ENCODE measurements around the gene WDHD1. TPM values are rescaled to one million over a fixed set of nuclear protein-coding genes. Genes with fewer than 3 reads are reported as not detected.
"Not testable (repeated sequence)": the region's sequence is repeated elsewhere in the genome, so short reads cannot be mapped to it uniquely, and the experiment has no call there.

WDHD1 gene
- polyA plus RNA-seq, 5 donors = 11.8 to 25.4 (median 19.2) TPM

DNA sequence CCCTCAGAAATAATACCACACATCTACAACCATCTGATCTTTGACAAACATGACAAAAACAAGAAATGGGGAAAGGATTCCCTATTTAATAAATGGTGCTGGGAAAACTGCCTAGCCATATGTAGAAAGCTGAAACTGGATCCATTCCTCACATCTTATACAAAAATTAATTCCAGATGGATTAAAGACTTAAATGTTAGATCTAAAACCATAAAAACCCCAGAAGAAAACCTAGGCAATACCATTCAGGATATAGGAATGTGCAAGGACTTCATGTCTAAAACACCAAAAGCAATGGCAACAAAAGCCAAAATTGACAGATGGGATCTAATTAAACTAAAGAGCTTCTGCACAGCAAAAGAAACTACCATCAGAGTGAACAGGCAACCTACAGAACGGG, 74.1 kb downstream of the WDHD1 start:
- DNase-seq = not testable (repeated sequence)

DNA sequence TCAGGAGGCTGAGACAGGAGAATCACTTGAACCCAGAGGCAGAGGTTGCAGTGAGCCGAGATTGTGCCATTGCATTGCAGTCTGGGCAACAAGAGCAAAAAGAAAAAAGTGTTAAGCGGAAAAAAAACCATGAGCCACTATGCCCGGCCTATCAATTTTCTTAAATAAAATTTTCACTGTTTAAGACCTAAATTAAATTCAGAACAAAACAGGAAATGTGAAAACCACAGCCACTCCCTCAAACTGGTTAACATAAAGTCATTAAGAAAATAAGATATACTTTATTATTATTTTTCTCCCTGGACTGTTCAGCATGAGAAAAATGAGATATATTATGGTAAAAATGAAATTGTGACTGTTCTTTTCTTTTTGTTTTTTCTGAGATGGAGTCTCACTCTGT, 79.7 kb downstream of the WDHD1 start:
- DNase-seq = no peak

DNA sequence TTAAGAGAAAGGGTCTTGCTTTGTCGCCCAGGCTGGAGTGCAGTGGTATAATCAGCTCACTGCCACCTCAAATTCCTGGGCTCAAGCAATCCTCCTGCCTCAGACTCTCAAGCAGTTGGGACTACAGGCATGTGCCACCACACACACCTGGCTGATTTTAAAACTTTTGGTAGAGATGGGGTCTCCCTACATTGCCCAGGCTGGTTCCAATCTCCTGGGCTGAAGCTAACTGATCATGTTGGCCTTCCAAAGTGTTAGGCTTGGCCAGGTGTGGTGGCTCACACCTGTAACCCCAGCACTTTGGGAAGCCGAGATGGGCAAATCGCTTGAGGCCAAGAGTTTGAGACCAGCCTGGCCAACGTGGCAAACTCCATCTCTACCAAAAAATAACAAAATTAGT, 80.4 kb downstream of the WDHD1 start:
- DNase-seq = no peak

- DNase-seq = no peak
Measured at GRCh38 chr14:54944737-54945391, 82.0 kb downstream of the WDHD1 start.

DNA sequence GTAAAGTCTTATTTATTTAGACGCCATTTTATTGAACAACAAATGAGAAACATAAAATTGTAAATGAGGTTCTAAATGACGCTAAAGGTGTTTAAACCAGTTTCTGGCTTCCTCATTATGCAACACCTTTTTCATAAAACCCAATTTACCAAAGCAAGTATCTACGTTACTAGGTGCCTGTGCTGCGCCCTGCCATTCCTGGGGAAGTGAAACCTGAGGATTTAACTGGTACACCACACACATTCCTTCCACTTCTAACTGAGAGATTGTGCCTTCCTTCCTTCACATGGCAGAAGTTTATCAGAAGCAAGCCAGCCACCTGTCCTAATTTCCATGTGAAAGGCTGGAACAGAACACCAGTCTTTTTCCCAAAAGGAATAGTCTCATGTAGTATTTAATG, 84.0 kb downstream of the WDHD1 start:
- no peak for DNase-seq

GRCh38 chr14:54936816-54937215, 90.1 kb downstream of the WDHD1 start:
- DNase-seq = no peak

GRCh38 chr14:54935958-54936357, 90.9 kb downstream of the WDHD1 start:
- no peak for DNase-seq

DNA sequence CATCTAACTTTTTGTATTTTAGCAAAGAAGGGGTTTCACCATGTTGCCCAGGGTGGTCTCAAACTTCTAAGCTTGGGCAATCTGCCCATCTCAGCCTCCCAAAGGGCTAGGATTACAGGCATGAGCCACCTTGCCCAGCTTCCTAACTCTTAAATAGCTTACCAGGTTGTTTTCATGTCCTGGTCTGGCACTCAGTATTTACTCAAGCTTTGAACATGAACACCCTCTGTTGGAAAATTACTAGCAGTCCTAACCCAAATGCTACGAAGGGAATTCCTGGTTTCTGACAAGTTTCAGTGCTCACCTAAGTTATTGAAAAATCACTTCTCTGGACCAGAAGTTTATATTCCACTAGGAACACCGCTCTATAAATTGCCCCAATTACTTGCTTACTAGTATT, 91.8 kb downstream of the WDHD1 start:
- no peak for DNase-seq

DNA sequence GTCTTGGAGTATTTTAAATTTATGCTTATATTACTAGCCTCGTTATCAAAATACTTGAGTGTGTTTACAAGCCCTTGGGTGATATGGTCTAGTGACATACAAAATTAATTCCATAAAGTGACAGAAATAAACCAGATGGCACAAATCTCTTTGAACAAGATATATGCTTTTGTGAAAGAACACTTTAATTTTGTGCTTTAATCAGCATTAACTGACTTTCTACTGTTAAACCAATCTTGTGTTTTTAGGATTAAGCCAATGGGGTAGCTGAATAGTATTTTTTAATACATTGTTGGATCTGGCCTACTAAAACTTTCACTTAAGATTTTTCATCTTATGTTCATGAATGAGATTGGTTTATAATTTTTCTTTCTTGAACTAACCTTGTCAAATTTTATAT, 93.9 kb downstream of the WDHD1 start:
- DNase-seq = no peak

- DNase-seq = no peak
Measured at GRCh38 chr14:54931598-54932340, 95.1 kb downstream of the WDHD1 start.

- no peak for DNase-seq
Measured at GRCh38 chr14:54931101-54931500, 95.8 kb downstream of the WDHD1 start.

DNA sequence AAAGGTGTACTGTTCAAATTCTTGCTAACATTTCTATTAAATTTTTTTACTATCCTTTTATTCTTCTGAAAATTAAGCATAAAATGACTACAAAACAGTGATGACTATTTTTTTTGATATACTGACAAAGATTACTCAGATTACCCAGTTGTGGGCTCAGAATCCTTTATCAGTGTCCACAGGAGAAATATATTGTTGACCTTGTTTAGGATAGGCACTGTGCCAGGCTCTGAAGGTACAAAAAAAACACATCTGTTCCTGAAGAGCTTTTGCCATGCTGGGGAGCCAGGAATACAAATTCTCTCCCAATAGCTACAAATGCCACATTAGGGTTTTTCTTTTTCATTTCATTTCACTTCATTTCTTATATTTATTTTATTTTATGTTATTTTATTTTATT, 97.3 kb downstream of the WDHD1 start:
- no peak for DNase-seq

DNA sequence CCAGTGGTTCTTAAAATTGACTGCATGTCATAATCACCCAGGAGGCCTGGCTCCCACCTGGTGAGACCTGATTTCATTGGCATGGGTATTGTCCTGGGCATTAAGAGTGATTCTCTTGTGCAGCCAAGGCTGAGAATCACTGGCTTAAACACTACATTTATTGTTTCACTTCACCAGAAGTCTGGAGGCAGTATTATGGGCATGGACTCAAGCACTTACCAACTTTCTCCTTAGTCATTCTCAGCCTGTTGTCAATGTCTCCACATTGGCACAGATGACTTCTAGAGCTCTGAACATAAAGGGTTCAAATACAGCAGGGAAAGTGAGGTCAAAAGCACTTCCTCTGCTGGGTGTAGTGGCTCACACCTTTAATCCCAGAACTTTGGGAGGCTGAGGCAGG, 98.7 kb downstream of the WDHD1 start:
- DNase-seq = no peak

- no peak for DNase-seq
Measured at GRCh38 chr14:54927551-54927950, 99.3 kb downstream of the WDHD1 start.

DNA sequence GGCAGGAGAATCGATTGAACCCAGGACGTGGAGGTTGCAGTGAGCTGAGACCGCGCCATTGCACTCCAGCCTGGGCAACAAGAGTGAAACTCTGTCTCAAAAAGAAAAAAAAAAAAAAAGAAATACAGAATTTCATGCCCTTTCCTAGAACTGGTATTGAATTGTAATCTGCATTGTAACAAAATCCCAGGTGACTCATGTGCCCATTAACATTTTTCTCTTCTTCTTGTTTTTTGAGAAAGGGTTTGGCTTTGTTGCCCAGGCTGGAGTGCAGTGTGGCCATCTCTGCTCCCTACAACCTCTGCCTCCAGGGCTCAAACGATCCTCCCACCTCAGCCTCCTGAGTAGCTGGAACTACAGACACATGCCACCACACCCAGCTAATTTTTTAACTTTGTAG, 100.3 kb downstream of the WDHD1 start:
- DNase-seq = not testable (repeated sequence)

DNA sequence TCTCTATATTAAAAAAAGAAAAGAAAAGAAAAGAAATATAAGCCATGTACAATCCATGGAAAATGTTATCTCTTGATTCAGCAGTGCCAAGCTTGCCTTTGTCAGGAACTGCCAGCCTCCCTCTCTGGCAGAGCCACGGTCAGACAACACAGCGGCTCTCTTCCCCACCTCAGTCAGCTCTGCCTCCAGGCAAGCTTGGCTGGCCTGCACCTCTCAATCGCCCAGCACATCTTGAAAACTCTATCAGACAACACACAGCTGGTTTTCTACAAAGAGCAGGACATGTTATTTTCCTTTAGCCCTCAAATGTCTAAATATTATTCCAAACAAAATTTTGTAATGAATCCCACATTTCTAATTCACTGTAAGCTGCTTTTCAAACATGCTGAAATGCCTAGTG, 104.3 kb downstream of the WDHD1 start:
- no peak for DNase-seq

GRCh38 chr14:54920052-54920451, 106.8 kb downstream of the WDHD1 start:
- no peak for DNase-seq

- DNase-seq = no peak
Measured at GRCh38 chr14:54919330-54919729, 107.6 kb downstream of the WDHD1 start.

DNA sequence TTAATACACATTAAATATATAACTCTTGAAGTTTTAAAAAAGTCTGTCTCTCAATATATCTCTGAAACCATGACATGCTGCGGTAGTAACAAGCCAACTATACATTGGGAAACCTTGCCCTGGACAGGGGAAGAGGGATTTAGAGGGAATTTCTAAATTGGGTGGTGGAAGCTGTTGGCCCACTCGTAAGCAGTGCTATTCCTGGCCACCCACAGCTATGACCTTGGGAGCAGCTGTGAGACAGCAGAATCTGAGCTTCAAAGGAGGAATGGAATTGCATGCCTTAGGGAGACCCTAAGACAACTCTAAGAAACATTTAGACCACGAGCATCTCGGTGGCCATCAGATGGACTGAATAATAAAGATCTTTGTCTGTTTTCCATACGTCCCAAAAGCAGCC, 108.5 kb downstream of the WDHD1 start:
- no peak for DNase-seq

GRCh38 chr14:54916101-54916500, 110.8 kb downstream of the WDHD1 start:
- DNase-seq = no peak

- DNase-seq = no peak
Measured at GRCh38 chr14:54909817-54910558, 116.9 kb downstream of the WDHD1 start.

GRCh38 chr14:54908973-54909372, 117.9 kb downstream of the WDHD1 start:
- not testable (repeated sequence) for DNase-seq

DNA sequence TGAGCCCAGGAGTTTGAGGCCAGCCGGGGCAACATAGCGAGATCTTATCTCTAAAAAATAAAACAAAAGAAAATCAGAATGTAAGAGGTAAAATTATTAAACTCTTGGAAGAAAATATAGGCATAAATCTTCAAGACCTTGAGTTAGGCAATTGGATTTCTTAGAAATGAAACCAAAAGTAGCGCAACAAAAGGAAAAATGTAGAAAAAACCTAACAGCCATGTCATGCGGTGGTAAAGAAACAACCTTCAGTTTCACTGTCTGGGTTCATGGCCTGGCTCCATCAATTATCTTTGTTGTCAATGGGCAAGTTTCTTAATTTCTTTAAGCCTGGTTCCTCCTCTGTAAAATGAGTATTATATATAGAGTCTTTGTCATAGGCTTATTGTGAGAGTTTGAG, 118.7 kb downstream of the WDHD1 start:
- DNase-seq = no peak
